Esophagus muscularis mucosa (tissue), 3 donors: ENCODE results near the gene RAB20.

Experiments used
- POLR2A ChIP-seq: fragments of 450-650 bp; IDR thresholded peaks from one replicate; pipeline ENCODE4 v1.6.1; 2017; ENCODE audit warnings: antibody characterized with exemption, moderate library complexity, mild to moderate bottlenecking, low read depth
- POLR2AphosphoS5 ChIP-seq, 2 donors: sonication (generic); formaldehyde crosslinking; IDR thresholded peaks; one replicate each; pipeline ENCODE4 v1.6.1; 2017; ENCODE audit warnings: antibody characterized with exemption in 2 of 2
- TF ChIP-seq, protein P1 (sequence below), 3 experiments: fragments of 200-600 bp in 2 of 3; fragments of 450-650 bp in 1 of 3; sonication (generic) in 2 of 3; IDR thresholded peaks; one replicate each; pipeline ENCODE4 v1.5.1; 2017 to 2019; ENCODE audit warnings: antibody characterized with exemption in 3 of 3, mild to moderate bottlenecking in 2 of 3, moderate library complexity in 1 of 3

DNA sequence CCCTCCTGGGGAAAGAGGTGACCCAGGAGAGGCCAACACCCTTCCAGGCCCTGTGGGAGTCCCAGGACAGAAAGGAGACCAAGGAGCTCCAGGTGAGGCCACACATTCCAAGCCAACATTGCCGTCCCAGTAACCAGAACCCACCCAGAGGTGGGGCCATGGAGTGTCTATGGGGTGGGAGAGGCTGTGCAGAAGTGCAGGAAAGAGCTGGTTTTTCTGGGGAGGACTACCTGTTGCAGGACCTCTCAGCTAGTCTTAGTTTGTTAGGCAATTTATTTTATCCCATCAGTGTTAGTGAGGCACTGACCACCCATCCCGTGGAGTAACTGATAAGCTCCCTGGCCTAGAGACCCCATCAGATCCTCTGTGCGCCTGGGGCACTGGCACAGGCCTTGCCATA lies 66.1 kb downstream of the RAB20 start:
- TF ChIP-seq, protein P1, sequence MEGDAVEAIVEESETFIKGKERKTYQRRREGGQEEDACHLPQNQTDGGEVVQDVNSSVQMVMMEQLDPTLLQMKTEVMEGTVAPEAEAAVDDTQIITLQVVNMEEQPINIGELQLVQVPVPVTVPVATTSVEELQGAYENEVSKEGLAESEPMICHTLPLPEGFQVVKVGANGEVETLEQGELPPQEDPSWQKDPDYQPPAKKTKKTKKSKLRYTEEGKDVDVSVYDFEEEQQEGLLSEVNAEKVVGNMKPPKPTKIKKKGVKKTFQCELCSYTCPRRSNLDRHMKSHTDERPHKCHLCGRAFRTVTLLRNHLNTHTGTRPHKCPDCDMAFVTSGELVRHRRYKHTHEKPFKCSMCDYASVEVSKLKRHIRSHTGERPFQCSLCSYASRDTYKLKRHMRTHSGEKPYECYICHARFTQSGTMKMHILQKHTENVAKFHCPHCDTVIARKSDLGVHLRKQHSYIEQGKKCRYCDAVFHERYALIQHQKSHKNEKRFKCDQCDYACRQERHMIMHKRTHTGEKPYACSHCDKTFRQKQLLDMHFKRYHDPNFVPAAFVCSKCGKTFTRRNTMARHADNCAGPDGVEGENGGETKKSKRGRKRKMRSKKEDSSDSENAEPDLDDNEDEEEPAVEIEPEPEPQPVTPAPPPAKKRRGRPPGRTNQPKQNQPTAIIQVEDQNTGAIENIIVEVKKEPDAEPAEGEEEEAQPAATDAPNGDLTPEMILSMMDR (IDR thresholded peaks at IDR 0.05): no peak
- TF ChIP-seq POLR2A: no peak
- no peak for TF ChIP-seq POLR2AphosphoS5 (IDR thresholded peaks at IDR 0.05)
